Adrenal gland (tissue), 12 donors: Measurements from ENCODE around the gene CMTR1. TPM values are rescaled to one million over a fixed set of nuclear protein-coding genes. Genes with fewer than 3 reads are reported as not detected.

ENCODE experiments used
- DNase-seq, 7 donors: peaks; one replicate each; pipeline ENCODE4 v3.0.0-alpha.2; 2019 to 2020
- H3K27ac ChIP-seq, 5 donors: fragments of 200-600 bp; sonication (generic) in 4 of 5; 1 replicate in 3 of 5; 2 replicates in 2 of 5; pipeline versions ENCODE4 v1.5.1 to v1.8.0; 2016 to 2020; ENCODE audit warnings: mild to moderate bottlenecking in 1 of 5
- H3K27me3 ChIP-seq: fragments of 200-600 bp; 2 replicates; pipeline ENCODE4 v1.8.0; 2021
- H3K36me3 ChIP-seq, 2 donors: fragments of 200-600 bp; replicated peaks in 1 of 2; 1 replicate in 1 of 2; 2 replicates in 1 of 2; pipeline versions ENCODE4 v1.5.1 to v1.8.0; 2018 to 2022
- H3K4me1 ChIP-seq, 2 donors: fragments of 200-600 bp; replicated peaks in 1 of 2; 1 replicate in 1 of 2; 2 replicates in 1 of 2; pipeline versions ENCODE4 v1.5.1 to v1.8.0; 2018 to 2021
- H3K4me3 ChIP-seq, 4 donors: fragments of 200-600 bp; sonication (generic) in 3 of 4; one replicate each; pipeline ENCODE4 v1.5.1; 2016 to 2018
- H3K9me3 ChIP-seq, 3 donors: fragments of 200-600 bp; sonication (generic) in 1 of 3; replicated peaks in 1 of 3; 1 replicate in 2 of 3; 2 replicates in 1 of 3; pipeline versions ENCODE4 v1.5.1 to v1.8.0; 2016 to 2021
- POLR2A ChIP-seq, 2 donors: fragments of 450-650 bp; IDR thresholded peaks; one replicate each; pipeline ENCODE4 v1.6.1; 2017; ENCODE audit warnings: antibody characterized with exemption in 2 of 2, mild to moderate bottlenecking in 2 of 2, moderate library complexity in 1 of 2
- WGBS, 4 donors: extraction: QIAGEN DNeasy Blood & Tissue Kit in 2 of 4; methylation state at CpG; one replicate each; pipeline versions ENCODE4 v1.1.5 to v1.1.7; 2013 to 2017; 5-methylcytosine and 5-hydroxymethylcytosine counted together
- intact Hi-C, 2 donors: fragments of 100-400 bp; cut with DNase I; formaldehyde crosslinking; loops; one replicate each; pipeline versions ENCODE4 v1.14.1 to v1.15.0; 2022 to 2023
- polyA plus RNA-seq, 3 donors: library from polyadenylated mRNA; stranded (reverse); fragments of 200-250 nt in 2 of 3; fragments of 350-450 nt in 1 of 3; fragmentation: Illumina TruSeq in 1 of 3; extraction: RNeasy Lipid Tissue Mini Kit (QIAGEN cat#74804) in 1 of 3; gene quantifications; one replicate each; pipeline ENCODE4 v1.2.3, GENCODE V29; 2013 to 2014
- total RNA-seq, 9 donors: library from RNA; depleted of rRNA in 4 of 9; stranded (reverse); fragments of >200 nt in 4 of 9; fragments of 120-200 nt in 1 of 9; fragmentation: NEBNext Ultra II Directional in 1 of 9; extraction: Animal tissue kit (Norgen Biotek cat#: 25700) in 1 of 9; gene quantifications; one replicate each; pipeline versions ENCODE4 v1.1.0 to v1.2.4, GENCODE V29; 2013 to 2023
- TF ChIP-seq, protein P1 (sequence below), 6 experiments: fragments of 450-650 bp in 4 of 6; fragments of 200-600 bp in 2 of 6; sonication (generic) in 1 of 6; IDR thresholded peaks; 1 replicate in 5 of 6; 2 replicates in 1 of 6; pipeline versions ENCODE4 v1.5.1 to v1.8.0; 2016 to 2021; ENCODE audit warnings: antibody characterized with exemption in 6 of 6, mild to moderate bottlenecking in 2 of 6, moderate library complexity in 1 of 6
- donor health status: healthy with polysubstance abuse.
- donor health status: Bipolar disorder and iron deficiency.
- donor health status: DM: yes; HTN: yes; CAD: no.
- donor health status: DM: no; HTN: no; CAD: no.
- donor health status: DM: no; HTN: no; CAD: no.
- donor health status: DM: yes; HTN: yes; CAD: no.

Gene CMTR1
- total and polyA plus RNA-seq, 12 donors: 21.0 to 48.1 (median 31.9) TPM

DNA sequence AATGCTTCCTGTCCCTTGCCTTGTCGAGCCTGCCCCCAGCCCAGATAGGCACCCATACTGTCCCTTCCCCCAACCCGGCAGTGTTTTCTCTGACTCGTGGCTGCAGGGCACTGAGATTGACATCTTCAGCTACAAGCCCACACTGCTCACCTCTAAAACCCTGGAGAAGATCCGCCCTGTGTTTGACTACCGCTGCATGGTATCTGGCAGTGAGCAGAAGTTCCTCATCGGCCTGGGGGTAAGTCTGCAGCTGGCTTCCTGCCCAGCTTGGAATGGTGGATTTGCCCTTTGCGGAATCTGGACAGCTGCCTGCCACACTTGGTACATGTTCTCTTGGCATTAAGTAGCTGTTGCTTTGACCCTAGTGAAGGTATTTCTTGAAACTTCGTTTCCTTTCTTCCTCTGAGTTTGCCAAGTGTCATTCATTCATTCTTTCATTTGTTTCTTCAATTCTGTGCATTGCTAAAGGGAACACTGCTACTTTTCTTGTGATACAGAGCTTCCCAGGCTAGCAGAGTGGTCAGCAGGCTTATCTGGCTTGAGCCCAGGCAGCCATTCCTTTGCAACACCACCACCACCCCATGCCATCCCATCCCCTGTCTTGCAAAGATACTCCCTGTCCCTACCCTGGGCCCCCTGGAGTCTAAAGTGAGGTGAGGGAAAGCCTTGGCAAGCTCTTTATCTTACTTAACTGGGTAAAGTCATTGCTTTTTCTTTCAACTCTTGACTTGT is 40.5 kb downstream of the CMTR1 start:
- TF ChIP-seq POLR2A (IDR thresholded peaks at IDR 0.05): no peak
- TF ChIP-seq, protein P1, sequence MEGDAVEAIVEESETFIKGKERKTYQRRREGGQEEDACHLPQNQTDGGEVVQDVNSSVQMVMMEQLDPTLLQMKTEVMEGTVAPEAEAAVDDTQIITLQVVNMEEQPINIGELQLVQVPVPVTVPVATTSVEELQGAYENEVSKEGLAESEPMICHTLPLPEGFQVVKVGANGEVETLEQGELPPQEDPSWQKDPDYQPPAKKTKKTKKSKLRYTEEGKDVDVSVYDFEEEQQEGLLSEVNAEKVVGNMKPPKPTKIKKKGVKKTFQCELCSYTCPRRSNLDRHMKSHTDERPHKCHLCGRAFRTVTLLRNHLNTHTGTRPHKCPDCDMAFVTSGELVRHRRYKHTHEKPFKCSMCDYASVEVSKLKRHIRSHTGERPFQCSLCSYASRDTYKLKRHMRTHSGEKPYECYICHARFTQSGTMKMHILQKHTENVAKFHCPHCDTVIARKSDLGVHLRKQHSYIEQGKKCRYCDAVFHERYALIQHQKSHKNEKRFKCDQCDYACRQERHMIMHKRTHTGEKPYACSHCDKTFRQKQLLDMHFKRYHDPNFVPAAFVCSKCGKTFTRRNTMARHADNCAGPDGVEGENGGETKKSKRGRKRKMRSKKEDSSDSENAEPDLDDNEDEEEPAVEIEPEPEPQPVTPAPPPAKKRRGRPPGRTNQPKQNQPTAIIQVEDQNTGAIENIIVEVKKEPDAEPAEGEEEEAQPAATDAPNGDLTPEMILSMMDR (IDR thresholded peaks at IDR 0.05): no peak
- H3K4me1 ChIP-seq: no peaks in the 10 kb centered on the region
- H3K36me3 ChIP-seq: peaks cover 0 to 67% of the 10 kb centered on the region in 2 donors
- no peaks in the 10 kb centered on the region for H3K9me3 ChIP-seq
- no peaks in the 10 kb centered on the region for H3K27me3 ChIP-seq
- WGBS, 4 donors: 48 to 66% (median 62%) methylated on average over 7 to 8 of the region's 8 CpGs
- H3K4me3 ChIP-seq: no peak overlapping the region
- H3K27ac ChIP-seq: no peak overlapping the region
- intact Hi-C loops: no loop called here
- peak in 6 of 7 donors; percentile 43 to 84 (median 62) for DNase-seq

DNA sequence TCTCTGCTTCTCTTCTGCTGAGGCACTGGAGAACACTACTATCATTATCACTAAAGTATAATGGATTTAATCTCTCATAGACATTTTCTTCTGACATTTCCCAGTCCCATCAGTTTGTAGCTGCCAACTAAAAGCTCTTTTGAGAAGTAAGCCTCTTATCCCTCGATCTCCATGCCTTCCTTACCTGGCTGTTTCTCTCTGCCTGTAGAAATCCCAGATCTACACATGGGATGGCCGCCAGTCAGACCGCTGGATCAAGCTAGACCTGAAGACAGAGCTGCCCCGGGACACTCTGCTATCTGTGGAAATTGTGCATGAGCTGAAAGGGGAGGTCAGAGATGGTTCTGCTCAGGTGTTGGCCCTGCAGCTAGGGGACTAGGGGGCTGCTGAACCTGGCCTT is 41.3 kb downstream of the CMTR1 start:
- H3K27ac ChIP-seq: no peak overlapping the region
- intact Hi-C loops: no loop called here
- no peaks in the 10 kb centered on the region for H3K9me3 ChIP-seq
- TF ChIP-seq, protein P1 (IDR thresholded peaks at IDR 0.05): no peak
- TF ChIP-seq POLR2A (IDR thresholded peaks at IDR 0.05): no peak
- H3K27me3 ChIP-seq: no peaks in the 10 kb centered on the region
- no peaks in the 10 kb centered on the region for H3K4me1 ChIP-seq
- H3K4me3 ChIP-seq: no peak overlapping the region
- H3K36me3 ChIP-seq: peaks cover 0 to 75% of the 10 kb centered on the region in 2 donors
- WGBS, 4 donors: 97 to 99% (median 98%) methylated on average over 4 of the region's 4 CpGs
- peak in 1 of 7 donors; percentile 45 for DNase-seq

DNA sequence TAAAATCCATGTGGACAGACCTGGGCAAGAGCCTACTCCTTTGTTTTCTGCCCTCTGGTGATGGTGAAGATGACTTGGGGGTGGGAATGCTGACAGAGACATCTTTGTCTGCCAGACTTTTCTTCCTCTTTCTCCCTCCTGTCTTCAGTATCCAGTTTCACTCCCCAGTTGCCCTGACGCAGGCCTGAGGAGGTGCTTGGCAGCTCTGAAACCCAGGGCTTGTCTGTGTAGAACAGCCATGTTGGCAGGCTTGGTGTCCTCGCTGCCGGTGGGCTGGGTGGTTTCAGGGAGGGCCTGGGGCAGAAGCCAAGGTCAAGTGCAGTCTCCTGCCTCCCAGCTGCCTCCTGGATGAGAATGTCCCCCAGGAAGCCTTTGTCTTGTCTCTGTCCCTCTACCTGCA is 44.2 kb downstream of the CMTR1 start:
- Histone ChIP-seq H3K27ac (peak overlapping the region in 1 of 5 donors; percentile 3), H3K4me3 (no peak overlapping the region), H3K9me3 (no peaks in the 10 kb centered on the region), H3K4me1 (no peaks in the 10 kb centered on the region), H3K27me3 (no peaks in the 10 kb centered on the region), H3K36me3 (peaks cover 0 to 68% of the 10 kb centered on the region in 2 donors)
- DNase-seq: no peak
- intact Hi-C loops: no loop called here
- TF ChIP-seq, protein P1 (IDR thresholded peaks at IDR 0.05): no peak
- TF ChIP-seq POLR2A (IDR thresholded peaks at IDR 0.05): no peak
- WGBS, 4 donors: 46 to 71% (median 69%) methylated on average over 2 to 3 of the region's 3 CpGs

DNA sequence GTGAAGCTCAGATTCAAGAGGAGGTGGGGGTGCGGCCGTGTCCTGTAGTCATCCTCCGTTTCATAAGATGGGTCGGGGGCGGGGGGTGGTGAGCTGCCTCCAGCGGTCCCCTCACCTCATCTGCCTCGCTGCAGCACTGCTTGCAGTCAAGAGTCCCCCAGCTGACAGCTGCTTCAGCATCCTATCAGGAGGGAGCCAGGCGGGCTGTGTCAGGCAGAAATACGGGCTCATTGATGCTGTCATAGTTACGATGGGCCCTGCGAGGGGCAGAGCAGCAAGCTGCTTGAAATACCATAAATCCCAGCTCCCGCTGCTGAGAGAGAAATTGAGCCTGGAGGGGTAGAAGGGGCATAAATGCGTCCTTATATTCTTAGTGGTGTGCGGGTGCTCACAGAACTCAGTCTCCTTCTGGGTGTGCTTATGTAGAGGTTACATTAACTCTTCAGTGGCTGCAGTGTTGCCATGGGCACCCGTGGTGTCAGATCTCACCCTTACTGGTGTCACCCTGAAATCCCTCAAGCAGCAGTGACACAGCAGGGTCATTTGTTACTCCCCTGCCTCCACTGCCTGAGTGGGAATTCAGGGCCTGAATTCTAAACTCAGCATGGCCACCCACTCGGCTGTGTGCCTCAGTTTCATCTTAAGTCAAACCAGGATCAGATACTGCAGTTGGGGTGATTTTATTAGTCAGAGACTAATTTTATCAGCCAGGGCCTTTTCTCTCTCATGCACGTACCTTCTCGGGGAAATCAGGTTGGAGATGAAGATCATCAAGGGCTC is 44.8 kb downstream of the CMTR1 start:
- Histone ChIP-seq H3K4me1 (no peaks in the 10 kb centered on the region), H3K4me3 (no peak overlapping the region), H3K9me3 (no peaks in the 10 kb centered on the region), H3K36me3 (peaks cover 0 to 62% of the 10 kb centered on the region in 2 donors), H3K27me3 (no peaks in the 10 kb centered on the region), H3K27ac (no peak overlapping the region)
- DNase-seq: peak in 1 of 7 donors; percentile 66
- 84 to 86% (median 85%) methylated on average over 10 to 18 of the region's 18 CpGs for WGBS, 4 donors
- intact Hi-C loops: no loop called here
- TF ChIP-seq POLR2A (IDR thresholded peaks at IDR 0.05): no peak
- TF ChIP-seq, protein P1 (IDR thresholded peaks at IDR 0.05): no peak
